Osteoblast (primary cell): Measurements from ENCODE around the gene NME4. TPM values are rescaled to one million over a fixed set of nuclear protein-coding genes. Genes with fewer than 3 reads are reported as not detected.

ENCODE experiments used
- DNase-seq: peaks from one replicate; pipeline ENCODE4 v3.0.0; 2011; ENCODE audit warnings: low spot score, mixed read lengths; ENCODE audit not compliant: insufficient read length; ENCODE audit errors: missing footprints
- H2AFZ ChIP-seq: 2 replicates; pipeline ENCODE4 v1.6.0; 2011; ENCODE audit warnings: mild to moderate bottlenecking, low read length
- H3K27ac ChIP-seq: 2 replicates; pipeline ENCODE4 v1.5.1; 2011; ENCODE audit warnings: mild to moderate bottlenecking, low read depth, low read length, moderate library complexity
- H3K27me3 ChIP-seq: 2 replicates; pipeline ENCODE4 v1.6.0; 2012; ENCODE audit warnings: mild to moderate bottlenecking, control low read depth, inconsistent platforms, low read length, moderate library complexity; ENCODE audit not compliant: insufficient read depth
- H3K36me3 ChIP-seq: 2 replicates; pipeline ENCODE4 v1.5.1; 2011; ENCODE audit warnings: mild to moderate bottlenecking, low read length, control low read depth, moderate library complexity; ENCODE audit not compliant: insufficient read depth
- H3K4me1 ChIP-seq: 2 replicates; pipeline ENCODE4 v1.5.1; 2011; ENCODE audit warnings: mild to moderate bottlenecking, low read length, control low read depth, moderate library complexity; ENCODE audit not compliant: insufficient read depth
- H3K4me2 ChIP-seq: 2 replicates; pipeline ENCODE4 v1.6.0; 2011; ENCODE audit warnings: mild to moderate bottlenecking, low read length; ENCODE audit not compliant: insufficient read depth
- H3K4me3 ChIP-seq: fragments of 200-600 bp; sonication (generic); 3 replicates; pipeline ENCODE4 v1.5.1; 2012; ENCODE audit warnings: mild to moderate bottlenecking, low read length, inconsistent platforms; ENCODE audit not compliant: insufficient read depth
- H3K79me2 ChIP-seq: 2 replicates; pipeline ENCODE4 v1.6.0; 2012; ENCODE audit warnings: mild to moderate bottlenecking, low read length, control low read depth, inconsistent platforms; ENCODE audit not compliant: insufficient read depth
- H3K9me3 ChIP-seq: 2 replicates; pipeline ENCODE4 v1.5.1; 2011; ENCODE audit warnings: low read depth, low read length, control low read depth
- H4K20me1 ChIP-seq: 2 replicates; pipeline ENCODE4 v1.6.0; 2012; ENCODE audit warnings: mild to moderate bottlenecking, low read length, control low read depth; ENCODE audit not compliant: insufficient read depth
- total RNA-seq: library from RNA; depleted of rRNA; stranded (reverse); fragments of >200 nt; gene quantifications from 2 replicates; pipeline ENCODE4 v1.2.3, GENCODE V29; 2012
- TF ChIP-seq, protein P1 (sequence below): IDR thresholded peaks from 2 replicates; pipeline ENCODE4 v1.5.1; 2011; ENCODE audit warnings: mild to moderate bottlenecking, low read depth, low read length, moderate library complexity; ENCODE audit errors: extremely low read depth

NME4 gene
- total RNA-seq, 1 donor, result 83.6 TPM

DNA sequence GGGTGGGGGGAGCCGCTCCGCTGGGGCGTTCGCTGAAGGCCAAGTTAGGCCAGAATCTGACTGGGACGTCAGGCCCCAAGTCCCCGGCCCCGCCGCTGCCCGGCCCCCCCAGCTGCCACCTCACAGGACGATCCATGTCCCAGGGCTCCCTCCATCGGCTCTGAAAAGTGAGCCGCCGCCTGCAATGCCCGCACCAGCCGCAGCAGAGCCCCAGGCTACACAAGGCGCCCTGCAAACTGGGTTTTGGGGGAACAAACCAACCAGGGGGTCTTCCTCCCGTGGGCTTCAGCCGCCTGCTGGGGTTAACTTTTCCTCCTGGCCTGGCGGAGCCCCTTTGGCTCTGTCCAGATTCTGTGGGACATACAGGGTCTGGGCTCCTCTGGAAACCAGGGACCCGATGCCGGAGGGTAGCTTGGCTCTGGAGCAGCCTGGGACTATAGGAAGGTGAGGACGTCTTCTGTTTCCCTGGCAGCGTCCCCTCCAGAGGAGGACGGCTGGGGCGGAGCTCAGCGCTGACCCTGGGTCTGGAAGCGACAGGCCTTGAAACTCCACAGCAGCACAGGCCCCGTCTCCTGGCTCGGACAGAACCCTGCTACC is 835 bp downstream of the NME4 start:
- peaks cover 6% of the 10 kb centered on the region for H3K36me3 ChIP-seq
- peaks cover 10% of the 10 kb centered on the region for H3K79me2 ChIP-seq
- no peak overlapping the region for H2AFZ ChIP-seq
- H3K27ac ChIP-seq, result peak overlapping the region; percentile 23
- H3K4me3 ChIP-seq, result peak overlapping the region; percentile 43
- no peaks in the 10 kb centered on the region for H3K9me3 ChIP-seq
- H4K20me1 ChIP-seq, result peaks cover 7% of the 10 kb centered on the region
- peak overlapping the region; percentile 61 for H3K4me2 ChIP-seq
- TF ChIP-seq, protein P1, sequence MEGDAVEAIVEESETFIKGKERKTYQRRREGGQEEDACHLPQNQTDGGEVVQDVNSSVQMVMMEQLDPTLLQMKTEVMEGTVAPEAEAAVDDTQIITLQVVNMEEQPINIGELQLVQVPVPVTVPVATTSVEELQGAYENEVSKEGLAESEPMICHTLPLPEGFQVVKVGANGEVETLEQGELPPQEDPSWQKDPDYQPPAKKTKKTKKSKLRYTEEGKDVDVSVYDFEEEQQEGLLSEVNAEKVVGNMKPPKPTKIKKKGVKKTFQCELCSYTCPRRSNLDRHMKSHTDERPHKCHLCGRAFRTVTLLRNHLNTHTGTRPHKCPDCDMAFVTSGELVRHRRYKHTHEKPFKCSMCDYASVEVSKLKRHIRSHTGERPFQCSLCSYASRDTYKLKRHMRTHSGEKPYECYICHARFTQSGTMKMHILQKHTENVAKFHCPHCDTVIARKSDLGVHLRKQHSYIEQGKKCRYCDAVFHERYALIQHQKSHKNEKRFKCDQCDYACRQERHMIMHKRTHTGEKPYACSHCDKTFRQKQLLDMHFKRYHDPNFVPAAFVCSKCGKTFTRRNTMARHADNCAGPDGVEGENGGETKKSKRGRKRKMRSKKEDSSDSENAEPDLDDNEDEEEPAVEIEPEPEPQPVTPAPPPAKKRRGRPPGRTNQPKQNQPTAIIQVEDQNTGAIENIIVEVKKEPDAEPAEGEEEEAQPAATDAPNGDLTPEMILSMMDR, result peak; percentile 41
- H3K27me3 ChIP-seq, result no peaks in the 10 kb centered on the region
- peaks cover 9% of the 10 kb centered on the region for H3K4me1 ChIP-seq
- peak; percentile 99 for DNase-seq

DNA sequence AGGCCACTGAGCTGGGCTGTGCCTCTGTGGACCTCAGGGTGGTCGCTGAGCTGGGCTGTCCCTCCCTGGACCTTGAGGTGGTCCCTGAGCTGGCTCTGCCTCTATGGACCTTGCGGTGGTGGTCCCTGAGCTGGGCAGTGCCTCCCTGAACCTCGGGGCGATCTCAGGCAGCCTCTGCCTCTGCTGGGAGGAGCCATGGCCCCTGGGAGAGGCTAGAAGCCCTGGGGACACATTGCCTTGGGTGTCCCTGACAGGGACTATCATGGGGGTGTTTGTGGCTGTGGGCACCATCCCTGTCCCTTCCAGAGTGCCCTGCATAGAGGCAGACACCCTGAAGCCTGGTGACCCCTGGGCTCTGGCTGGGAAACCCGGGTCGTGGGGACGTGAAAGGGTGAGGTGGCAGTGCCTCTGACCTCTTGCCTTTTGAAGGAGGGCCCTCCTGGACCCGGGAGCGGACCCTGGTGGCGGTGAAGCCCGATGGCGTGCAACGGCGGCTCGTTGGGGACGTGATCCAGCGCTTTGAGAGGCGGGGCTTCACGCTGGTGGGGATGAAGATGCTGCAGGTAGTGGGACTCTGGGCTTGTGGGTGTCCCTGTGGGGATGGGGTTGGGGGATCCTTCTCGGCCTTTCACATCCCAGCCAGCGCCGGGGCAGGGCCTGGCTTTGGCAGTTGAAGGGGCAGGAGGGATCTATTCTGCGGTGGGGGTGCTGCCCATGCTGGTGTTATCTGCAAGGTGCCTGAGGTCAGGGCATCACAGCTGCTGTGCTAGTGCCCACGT is 1.8 kb downstream of the NME4 start:
- Histone ChIP-seq H3K4me1 (peaks cover 9% of the 10 kb centered on the region), H3K4me3 (no peak overlapping the region), H3K27ac (no peak overlapping the region), H3K9me3 (no peaks in the 10 kb centered on the region), H3K27me3 (no peaks in the 10 kb centered on the region), H3K4me2 (peak overlapping the region; percentile 61), H2AFZ (no peak overlapping the region), H3K36me3 (peaks cover 6% of the 10 kb centered on the region), H4K20me1 (peaks cover 7% of the 10 kb centered on the region), H3K79me2 (peaks cover 17% of the 10 kb centered on the region)
- peak; percentile 80 for DNase-seq
- TF ChIP-seq, protein P1, result no peak

DNA sequence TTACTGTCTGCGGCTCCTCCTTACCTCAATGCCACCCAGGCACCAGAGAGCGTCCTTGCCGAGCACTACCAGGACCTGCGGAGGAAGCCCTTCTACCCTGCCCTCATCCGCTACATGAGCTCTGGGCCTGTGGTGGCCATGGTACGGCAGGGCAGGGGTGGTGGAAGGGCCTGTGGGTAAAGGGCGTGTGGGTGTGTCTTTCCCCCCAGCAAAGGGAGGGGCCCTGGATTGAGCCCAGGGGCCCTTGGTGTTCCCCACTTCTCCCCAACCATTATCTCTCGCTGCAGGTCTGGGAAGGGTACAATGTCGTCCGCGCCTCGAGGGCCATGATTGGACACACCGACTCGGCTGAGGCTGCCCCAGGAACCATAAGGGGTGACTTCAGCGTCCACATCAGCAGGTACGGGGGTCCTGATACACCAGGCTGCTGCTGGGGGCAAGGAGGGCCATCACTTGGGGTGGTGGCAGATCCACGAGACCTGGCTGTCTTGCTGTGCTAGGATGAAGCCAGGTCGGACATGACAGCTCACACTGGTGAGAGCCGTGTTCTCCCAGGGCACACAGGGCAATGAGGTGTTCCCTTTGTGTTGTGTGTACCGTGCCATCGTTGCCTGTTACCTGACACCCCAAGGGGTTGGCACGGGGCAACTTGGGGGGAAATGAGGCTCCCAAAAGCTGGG is 2.5 kb downstream of the NME4 start:
- Histone ChIP-seq H2AFZ (no peak overlapping the region), H3K79me2 (peaks cover 17% of the 10 kb centered on the region), H3K27ac (no peak overlapping the region), H3K4me1 (peaks cover 9% of the 10 kb centered on the region), H3K9me3 (no peaks in the 10 kb centered on the region), H3K4me3 (no peak overlapping the region), H3K27me3 (no peaks in the 10 kb centered on the region), H3K4me2 (no peak overlapping the region), H3K36me3 (peaks cover 6% of the 10 kb centered on the region), H4K20me1 (peaks cover 7% of the 10 kb centered on the region)
- peak; percentile 52 for DNase-seq
- TF ChIP-seq, protein P1, result no peak
